ENCODE measurements around the gene ATOX1. TPM values are rescaled to one million over a fixed set of nuclear protein-coding genes. Genes with fewer than 3 reads are reported as not detected.

Gene ATOX1
- total and polyA plus RNA-seq, 2 of the 4 experiments (the other 2 are of a cell fraction) = 56.3 to 360 TPM

GRCh38 chr5:151798674-151799073, 40.2 kb upstream of the ATOX1 start:
- Histone ChIP-seq H3K56ac (ENCODE audit: extremely low read depth, insufficient read depth, low read length) (no peak overlapping the region), H2BK20ac (ENCODE audit: low read depth, low read length) (no peak overlapping the region), H3K18ac (ENCODE audit: low read depth, low read length) (no peak overlapping the region), H3K27me3 (ENCODE audit: control insufficient read depth, insufficient read depth, low read length) (no peaks in the 10 kb centered on the region), H4K5ac (ENCODE audit: low read depth, low read length) (no peak overlapping the region), H2BK5ac (ENCODE audit: low read depth, low read length, poor library complexity, severe bottlenecking) (no peak overlapping the region), H2AFZ (replicated peaks; ENCODE audit: low read length, poor library complexity) (no peak overlapping the region), H3K4ac (ENCODE audit: low read depth, low read length) (no peak overlapping the region), H2BK15ac (ENCODE audit: low read depth, low read length) (no peak overlapping the region), H2AK5ac (ENCODE audit: low read depth, low read length) (no peak overlapping the region), H4K91ac (ENCODE audit: insufficient read depth, low read depth, low read length) (no peak overlapping the region), H3K4me3 (ENCODE audit: insufficient read depth, low read depth, low read length) (no peak overlapping the region), H3K23ac (ENCODE audit: low read depth, low read length) (no peak overlapping the region), H4K20me1 (ENCODE audit: insufficient read depth, low read length) (peaks cover 31% of the 10 kb centered on the region), H4K8ac (ENCODE audit: low read depth in 2 of 2, low read length in 2 of 2) (no peak overlapping the region), H3K9ac (ENCODE audit: low read depth, low read length) (no peak overlapping the region), H3K4me2 (ENCODE audit: low read depth, low read length) (no peak overlapping the region), H2BK120ac (ENCODE audit: low read depth, low read length) (no peak overlapping the region), H3K79me1 (ENCODE audit: low read depth in 1 of 2, low read length in 2 of 2) (peaks cover 24 to 50% of the 10 kb centered on the region in 2 experiments), H3K36me3 (ENCODE audit: control insufficient read depth, insufficient read depth, low read length) (peaks cover 49% of the 10 kb centered on the region), H2AK9ac (replicated peaks; ENCODE audit: low read depth, low read length, poor library complexity) (no peak overlapping the region), H3K9me3 (ENCODE audit: control insufficient read depth, insufficient read depth, low read length) (no peaks in the 10 kb centered on the region), H3K27ac (ENCODE audit: insufficient read depth, low read length) (no peak overlapping the region), H3K14ac (replicated peaks; ENCODE audit: low read depth, low read length) (no peak overlapping the region), H3K4me1 (ENCODE audit: control insufficient read depth, insufficient read depth, low read length) (peaks cover 1% of the 10 kb centered on the region; the same call in 1 of the 2 replicates), H3K9me1 (ENCODE audit: insufficient read depth, low read length) (peaks cover under 1% of the 10 kb centered on the region)
- no TSS peak for BruUV-seq (replicated peaks)
- WGBS, 2 experiments (ENCODE audit: extremely low coverage in 2 of 2, insufficient read length in 1 of 2) = no CpG with 5 or more reads among the region's 3 CpGs
- intact Hi-C loops (cut with micrococcal nuclease) = no loop called here
- TF ChIP-seq CTCF (conservative IDR thresholded peaks at IDR 0.05; ENCODE audit: low read depth, low read length) = no peak
- no peak for TF ChIP-seq RCOR1 (IDR thresholded peaks at IDR 0.05; ENCODE audit: insufficient replicate concordance, low read length)
- no peak for TF ChIP-seq RAD21 (IDR thresholded peaks at IDR 0.05; ENCODE audit: low read length)
- no peak for TF ChIP-seq BHLHE40 (IDR thresholded peaks at IDR 0.05; ENCODE audit: low read depth, low read length)
- TF ChIP-seq NFE2L2 (IDR thresholded peaks at IDR 0.05; ENCODE audit: low read depth, low read length) = no peak
- ATAC-seq (ENCODE audit: low read depth) (no peak), DNase-seq (no peak)
- POLR2A ChIA-PET (ENCODE audit: unreplicated experiment) = no interaction called here
- dilution Hi-C loops (cut with HindIII; ENCODE audit: low sequenced_read_pairs, unreplicated experiment) = no loop called here
- CTCF ChIA-PET = interaction anchor here (0.7 to 1.1 kb wide), 2 partner anchors 8 to 15 kb away, joined by 3 read pairs; no protein-coding TSS in a partner anchor
- in situ Hi-C loops (cut with MboI; ENCODE audit: low sequenced_read_pairs) = no loop called here

Data from IMR-90 (cell line).